Loucy (cell line): ENCODE measurements around the gene PRSS1.
"Not testable (repeated sequence)": the region's sequence is repeated elsewhere in the genome, so short reads cannot be mapped to it uniquely, and the experiment has no call there.

Experiments
- H2AFZ ChIP-seq: fragments of 200-600 bp; sonication (generic); 2 replicates; pipeline ENCODE4 v1.6.0; 2016; ENCODE audit warnings: antibody characterized with exemption, mild to moderate bottlenecking, low read length, moderate library complexity
- H3F3A ChIP-seq: fragments of 200-600 bp; 2 replicates; pipeline ENCODE4 v1.6.0; 2016; ENCODE audit warnings: antibody characterized with exemption, low read depth, mild to moderate bottlenecking
- H3K27me3 ChIP-seq: fragments of 200-600 bp; sonication (generic); 2 replicates; pipeline ENCODE4 v1.6.1; 2014; ENCODE audit warnings: low read length, mild to moderate bottlenecking; ENCODE audit not compliant: insufficient read depth, poor library complexity, severe bottlenecking
- H3K36me3 ChIP-seq: fragments of 200-600 bp; sonication (generic); 2 replicates; pipeline ENCODE4 v1.6.1; 2016; ENCODE audit warnings: low read length; ENCODE audit not compliant: insufficient read depth
- H3K4me1 ChIP-seq: fragments of 200-600 bp; sonication (generic); 2 replicates; pipeline ENCODE4 v1.5.1; 2014; ENCODE audit warnings: low read length, mild to moderate bottlenecking; ENCODE audit not compliant: insufficient read depth, poor library complexity, severe bottlenecking
- H3K4me2 ChIP-seq: fragments of 200-600 bp; sonication (generic); 2 replicates; pipeline ENCODE4 v1.6.0; 2014; ENCODE audit warnings: antibody characterized with exemption, low read length, low read depth, mild to moderate bottlenecking; ENCODE audit not compliant: poor library complexity, severe bottlenecking
- H3K4me3 ChIP-seq: fragments of 200-600 bp; sonication (generic); 2 replicates; pipeline ENCODE4 v1.5.1; 2014; ENCODE audit warnings: low read length, mild to moderate bottlenecking, mixed read lengths; ENCODE audit not compliant: poor library complexity, severe bottlenecking
- H3K79me2 ChIP-seq: fragments of 200-600 bp; sonication (generic); 2 replicates; pipeline ENCODE4 v1.6.1; 2014; ENCODE audit warnings: low read length; ENCODE audit not compliant: insufficient read depth
- H3K9ac ChIP-seq: fragments of 200-600 bp; sonication (generic); 2 replicates; pipeline ENCODE4 v1.6.0; 2014; ENCODE audit warnings: mild to moderate bottlenecking, low read depth, low read length, moderate library complexity; ENCODE audit not compliant: poor library complexity, severe bottlenecking
- H3K9me2 ChIP-seq: fragments of 200-600 bp; sonication (generic); replicated peaks from 2 replicates; pipeline ENCODE4 v1.6.1; 2016; ENCODE audit warnings: low read depth, low read length, mixed read lengths
- H3K9me3 ChIP-seq: fragments of 200-600 bp; sonication (generic); 2 replicates; pipeline ENCODE4 v1.6.1; 2014; ENCODE audit warnings: mild to moderate bottlenecking, antibody characterized with exemption, low read length, low read depth; ENCODE audit not compliant: insufficient read depth
- H4K20me1 ChIP-seq: fragments of 200-600 bp; sonication (generic); 2 replicates; pipeline ENCODE4 v1.6.0; 2014; ENCODE audit warnings: antibody characterized with exemption, low read length, mild to moderate bottlenecking; ENCODE audit not compliant: insufficient read depth, poor library complexity, severe bottlenecking
- EZH2phosphoT487 ChIP-seq: fragments of 200-600 bp; IDR thresholded peaks from 2 replicates; pipeline ENCODE4 v1.6.1; 2018; ENCODE audit warnings: antibody characterized with exemption, mild to moderate bottlenecking, moderate library complexity, borderline replicate concordance
- TF ChIP-seq, protein P1 (sequence below): fragments of 200-600 bp; sonication (generic); conservative IDR thresholded peaks from 2 replicates; pipeline ENCODE4 v1.5.1; 2014; ENCODE audit warnings: mild to moderate bottlenecking, antibody characterized with exemption, low read length

Gene PRSS1

DNA sequence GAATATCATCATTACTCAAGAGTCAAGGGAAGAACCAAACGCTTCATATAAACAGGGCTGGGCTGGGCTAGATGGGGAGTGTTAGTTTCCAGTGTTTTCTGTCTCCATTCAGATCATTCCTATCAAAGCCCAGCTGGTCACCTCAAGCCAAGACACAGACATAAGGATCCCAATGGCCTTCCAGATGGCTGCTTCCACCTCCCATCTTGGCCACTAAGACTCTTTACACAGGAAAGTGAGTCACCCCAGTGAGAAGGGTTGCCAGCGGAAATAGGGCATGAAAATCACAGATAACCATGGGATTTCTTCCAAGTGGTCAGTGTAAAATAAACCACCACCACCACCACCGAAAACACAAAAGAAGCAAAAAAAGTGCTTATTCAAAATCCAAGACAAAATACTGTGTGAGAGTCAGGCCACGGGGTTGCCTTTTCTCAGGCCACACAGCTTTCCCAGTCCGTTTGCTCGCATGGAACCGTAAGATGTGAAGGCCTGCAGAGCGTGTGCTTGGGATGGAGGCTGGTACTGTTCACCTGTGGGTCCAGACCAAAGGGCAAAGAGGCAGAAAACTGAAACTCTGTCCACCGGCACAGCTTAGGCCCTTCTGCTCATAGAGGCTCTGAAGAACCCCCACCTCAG lies 27.1 kb downstream of the PRSS1 start:
- Histone ChIP-seq H4K20me1 (no peaks in the 10 kb centered on the region), H3K4me3 (no peak overlapping the region), H3K79me2 (no peaks in the 10 kb centered on the region), H3K9ac (no peak overlapping the region), H3K27me3 (no peaks in the 10 kb centered on the region), H3K9me2 (no peaks in the 10 kb centered on the region), H3K4me1 (no peaks in the 10 kb centered on the region), H3K4me2 (no peak overlapping the region), H3F3A (no peaks in the 10 kb centered on the region), H3K9me3 (no peaks in the 10 kb centered on the region), H3K36me3 (no peaks in the 10 kb centered on the region), H2AFZ (no peak overlapping the region)
- TF ChIP-seq, protein P1, sequence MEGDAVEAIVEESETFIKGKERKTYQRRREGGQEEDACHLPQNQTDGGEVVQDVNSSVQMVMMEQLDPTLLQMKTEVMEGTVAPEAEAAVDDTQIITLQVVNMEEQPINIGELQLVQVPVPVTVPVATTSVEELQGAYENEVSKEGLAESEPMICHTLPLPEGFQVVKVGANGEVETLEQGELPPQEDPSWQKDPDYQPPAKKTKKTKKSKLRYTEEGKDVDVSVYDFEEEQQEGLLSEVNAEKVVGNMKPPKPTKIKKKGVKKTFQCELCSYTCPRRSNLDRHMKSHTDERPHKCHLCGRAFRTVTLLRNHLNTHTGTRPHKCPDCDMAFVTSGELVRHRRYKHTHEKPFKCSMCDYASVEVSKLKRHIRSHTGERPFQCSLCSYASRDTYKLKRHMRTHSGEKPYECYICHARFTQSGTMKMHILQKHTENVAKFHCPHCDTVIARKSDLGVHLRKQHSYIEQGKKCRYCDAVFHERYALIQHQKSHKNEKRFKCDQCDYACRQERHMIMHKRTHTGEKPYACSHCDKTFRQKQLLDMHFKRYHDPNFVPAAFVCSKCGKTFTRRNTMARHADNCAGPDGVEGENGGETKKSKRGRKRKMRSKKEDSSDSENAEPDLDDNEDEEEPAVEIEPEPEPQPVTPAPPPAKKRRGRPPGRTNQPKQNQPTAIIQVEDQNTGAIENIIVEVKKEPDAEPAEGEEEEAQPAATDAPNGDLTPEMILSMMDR = no peak
- TF ChIP-seq EZH2phosphoT487 = no peak

DNA sequence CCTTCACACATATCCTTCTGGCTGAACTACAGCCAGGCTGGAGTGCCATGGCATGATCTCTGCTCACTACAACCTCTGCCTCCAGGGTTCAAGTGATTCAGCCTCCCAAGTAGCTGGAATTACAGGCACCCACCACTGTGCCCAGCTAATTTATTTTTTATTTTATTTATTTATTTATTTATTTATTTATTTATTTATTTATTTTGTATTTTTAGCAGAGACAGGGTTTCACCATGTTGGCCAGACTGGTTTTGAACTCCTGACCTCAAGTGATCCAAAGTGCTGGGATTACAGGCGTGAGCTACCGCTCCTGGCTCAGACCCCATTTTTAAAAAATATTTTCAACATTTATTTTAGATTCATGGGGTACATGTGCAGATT lies 27.6 kb downstream of the PRSS1 start:
- not testable (repeated sequence) for H3K4me3 ChIP-seq, H3K79me2 ChIP-seq, H3K36me3 ChIP-seq, H3K27me3 ChIP-seq, H3F3A ChIP-seq, H4K20me1 ChIP-seq, H3K4me2 ChIP-seq, H3K4me1 ChIP-seq, H3K9ac ChIP-seq, H3K9me2 ChIP-seq, H3K9me3 ChIP-seq, H2AFZ ChIP-seq

DNA sequence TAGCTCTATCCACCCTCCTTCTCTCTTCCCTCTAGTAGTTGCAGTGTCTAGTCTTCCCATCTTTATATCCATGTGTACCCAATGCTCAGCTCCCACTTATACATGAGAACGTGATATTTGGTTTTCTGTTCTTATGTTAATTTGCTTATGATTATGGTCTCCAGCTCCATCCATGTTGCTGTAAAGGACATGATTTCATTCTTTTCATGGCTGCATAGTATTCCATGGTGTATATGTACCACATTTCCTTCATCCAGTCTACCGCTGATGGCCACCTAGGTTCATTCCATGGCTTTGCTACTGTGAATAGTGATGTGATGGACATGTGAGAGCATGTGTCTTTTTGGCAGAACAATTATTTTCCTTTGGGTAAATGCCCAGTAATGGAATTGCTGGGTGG lies 28.0 kb downstream of the PRSS1 start:
- Histone ChIP-seq H2AFZ (no peak overlapping the region), H3F3A (no peaks in the 10 kb centered on the region), H3K27me3 (no peaks in the 10 kb centered on the region), H3K36me3 (no peaks in the 10 kb centered on the region), H3K9me3 (no peaks in the 10 kb centered on the region), H3K4me2 (no peak overlapping the region), H3K4me3 (no peak overlapping the region), H3K9me2 (no peaks in the 10 kb centered on the region), H3K4me1 (no peaks in the 10 kb centered on the region), H3K9ac (no peak overlapping the region), H3K79me2 (no peaks in the 10 kb centered on the region), H4K20me1 (no peaks in the 10 kb centered on the region)
- TF ChIP-seq, protein P1 = no peak
- no peak for TF ChIP-seq EZH2phosphoT487
